ENCODE measurements around the gene RCSD1.

DNA sequence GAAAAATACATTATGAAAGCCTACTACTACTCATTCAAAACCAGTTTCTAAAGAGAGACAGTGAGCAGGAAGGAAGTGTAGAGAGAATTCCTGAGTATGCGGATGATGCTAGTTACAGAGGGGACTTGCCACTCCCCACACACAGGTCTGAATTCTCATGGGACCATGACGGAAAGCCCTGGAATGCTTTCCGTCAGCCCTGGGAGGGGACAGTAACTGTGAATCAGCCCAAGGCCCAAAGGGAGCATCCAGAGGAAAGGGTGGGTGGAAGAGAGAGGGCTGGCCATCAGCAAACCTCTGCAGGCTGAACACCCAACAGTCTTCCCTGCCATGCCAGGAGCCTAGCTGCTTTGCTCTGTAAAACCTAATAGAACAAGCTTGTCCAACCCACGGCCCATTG, 36.4 kb downstream of the RCSD1 start:
- no peak for TF ChIP-seq CTCF (conservative IDR thresholded peaks at IDR 0.05; ENCODE audit: low read length)
- no peak for TF ChIP-seq EZH2phosphoT487 (IDR thresholded peaks at IDR 0.05; ENCODE audit: borderline replicate concordance)
